ENCODE measurements around the gene PIGU. TPM values are rescaled to one million over a fixed set of nuclear protein-coding genes. Genes with fewer than 3 reads are reported as not detected.
A peak's percentile ranks its signal among the peaks of the same experiment; 100 is the strongest.

Gene PIGU
- total and polyA plus RNA-seq, 2 of the 13 experiments (the other 11 are each of a cell fraction or from before 2014, with no cell fraction given): 45.5 to 231 TPM

DNA sequence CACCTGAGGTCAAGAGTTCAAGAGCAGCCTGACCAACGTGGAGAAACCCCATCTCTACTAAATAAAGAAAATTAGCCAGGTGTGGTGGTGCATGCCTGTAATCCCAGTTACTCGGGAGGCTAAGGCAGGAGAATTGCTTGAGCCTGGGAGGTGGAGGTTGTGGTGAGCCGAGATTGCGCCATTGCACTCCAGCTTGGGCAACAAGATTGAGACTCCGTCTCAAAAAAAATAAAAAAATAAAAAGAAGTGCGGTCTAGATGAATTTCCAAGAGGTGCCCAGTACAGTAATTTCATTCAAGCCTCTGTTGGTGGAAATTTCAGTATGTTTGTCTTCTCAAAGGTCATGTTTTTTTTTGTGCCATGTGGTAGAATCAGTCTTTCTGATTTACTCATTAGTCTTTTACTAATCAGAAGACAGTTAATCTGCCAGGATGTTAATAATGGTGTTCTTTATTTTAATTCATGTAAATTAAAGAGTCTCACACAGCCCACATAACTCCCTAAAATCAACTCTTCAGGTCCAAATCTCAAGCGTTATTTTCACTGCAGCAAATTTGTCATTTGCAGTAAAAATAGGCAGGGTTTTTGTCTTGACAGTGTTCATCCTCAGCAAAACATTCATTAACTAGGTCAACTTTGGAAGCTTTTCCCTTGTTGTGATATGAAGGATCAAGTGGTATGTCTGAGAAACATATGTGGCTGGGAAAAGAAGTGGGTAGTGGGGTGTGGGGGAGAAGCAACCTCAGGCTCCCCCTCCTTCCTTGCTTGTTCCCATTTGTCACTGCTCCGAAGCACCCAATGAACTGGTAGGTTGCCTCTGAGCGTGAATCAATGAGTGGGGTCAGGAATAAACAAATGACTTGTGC lies 40.6 kb upstream of the PIGU start (continued):
- TF ChIP-seq ZNF609 (CRISPR knock-in tag; IDR thresholded peaks at IDR 0.05; ENCODE audit: borderline replicate concordance): no peak
- 0 out of 2 replicates have a peak, but pooled peaks have one; percentile 29 for TF ChIP-seq CREB3 (CRISPR knock-in tag; IDR thresholded peaks at IDR 0.05)
- TF ChIP-seq PCBP2 (optimal IDR thresholded peaks at IDR 0.05; ENCODE audit: low read depth, low read length, poor library complexity, severe bottlenecking): no peak
- TF ChIP-seq ZSCAN30 (CRISPR knock-in tag; IDR thresholded peaks at IDR 0.05): peak; percentile 90; the same call in 1 of the 2 replicates
- peak; percentile 98 for TF ChIP-seq RCOR2 (CRISPR knock-in tag; IDR thresholded peaks at IDR 0.05)
- no peak for TF ChIP-seq BCLAF1 (IDR thresholded peaks at IDR 0.05)
- no peak for TF ChIP-seq ARNT2 (CRISPR knock-in tag; IDR thresholded peaks at IDR 0.05; ENCODE audit: low read depth)
- TF ChIP-seq ZNF790 (CRISPR knock-in tag; IDR thresholded peaks at IDR 0.05; ENCODE audit: borderline replicate concordance): no peak
- TF ChIP-seq TEF (CRISPR knock-in tag; IDR thresholded peaks at IDR 0.05): no peak
- TF ChIP-seq ZNF800 (CRISPR knock-in tag; IDR thresholded peaks at IDR 0.05): no peak
- no peak for TF ChIP-seq SP140L (CRISPR knock-in tag; IDR thresholded peaks at IDR 0.05; ENCODE audit: borderline replicate concordance)
- TF ChIP-seq U2AF1 (optimal IDR thresholded peaks at IDR 0.05; ENCODE audit: low read depth, low read length): no peak
- TF ChIP-seq ELF4 (CRISPR knock-in tag; IDR thresholded peaks at IDR 0.05; ENCODE audit: borderline replicate concordance): no peak
- no peak for TF ChIP-seq FOSL1 (CRISPR knock-in tag; IDR thresholded peaks at IDR 0.05; ENCODE audit: borderline replicate concordance)
- TF ChIP-seq MYPOP (CRISPR knock-in tag; IDR thresholded peaks at IDR 0.05): no peak
